H1 (cell line): ENCODE results near the gene ALKBH3. TPM values are rescaled to one million over a fixed set of nuclear protein-coding genes. Genes with fewer than 3 reads are reported as not detected.

Source experiments
- CTCF ChIA-PET: fragments of 300-600 bp; sonication (Branson Sonifier 250); formaldehyde crosslinking; loops from one replicate; lab custom pipeline; 2021; ENCODE audit not compliant: partially characterized antibody; lab: Charles Lee
- POLR2A ChIA-PET: fragments of 300-600 bp; sonication (Branson Sonifier 250); formaldehyde crosslinking; loops from one replicate; lab custom pipeline; 2021; ENCODE audit warnings: inconsistent platforms; ENCODE audit not compliant: partially characterized antibody; lab: Charles Lee
- DNase-seq, 2 experiments: peaks; one replicate each; pipeline versions ENCODE4 v3.0.0 to v3.0.0-alpha.2; 2010 to 2022; ENCODE audit warnings: low spot score in 2 of 2, low read depth in 1 of 2, mixed read lengths in 1 of 2
- FAIRE-seq: peaks from 2 replicates; lab custom pipeline; 2011; peaks lifted over from hg19 to GRCh38; lab: Jason Lieb, UNC
- H2AFZ ChIP-seq: 2 replicates; pipeline ENCODE4 v1.8.1; 2012; ENCODE audit warnings: low read length, inconsistent platforms
- H2AK5ac ChIP-seq: 2 replicates; pipeline ENCODE4 v1.6.1; 2013; ENCODE audit warnings: low read depth, low read length
- H2BK120ac ChIP-seq: replicated peaks from 2 replicates; pipeline ENCODE3; 2013; ENCODE audit warnings: low read depth, low read length, inconsistent platforms
- H2BK12ac ChIP-seq: 2 replicates; pipeline ENCODE4 v1.6.1; 2013; ENCODE audit warnings: low read depth, low read length
- H2BK15ac ChIP-seq: 2 replicates; pipeline ENCODE4 v1.6.1; 2013; ENCODE audit warnings: low read length
- H2BK20ac ChIP-seq: 2 replicates; pipeline ENCODE4 v1.6.1; 2013; ENCODE audit warnings: low read length
- H2BK5ac ChIP-seq: 2 replicates; pipeline ENCODE4 v1.6.1; 2013; ENCODE audit warnings: low read depth, low read length
- H3K14ac ChIP-seq: 2 replicates; pipeline ENCODE4 v1.6.1; 2013; ENCODE audit warnings: inconsistent platforms; ENCODE audit not compliant: insufficient read length
- H3K18ac ChIP-seq: 2 replicates; pipeline ENCODE4 v1.6.1; 2013; ENCODE audit warnings: low read length; ENCODE audit errors: extremely low read depth
- H3K23ac ChIP-seq: 2 replicates; pipeline ENCODE4 v1.6.1; 2013; ENCODE audit warnings: inconsistent platforms; ENCODE audit not compliant: insufficient read length
- H3K23me2 ChIP-seq: 2 replicates; pipeline ENCODE4 v1.6.1; 2013; ENCODE audit warnings: low read depth, low read length
- H3K27ac ChIP-seq: 2 replicates; pipeline ENCODE4 v1.6.1; 2011; ENCODE audit warnings: low read depth, low read length, inconsistent platforms
- H3K27me3 ChIP-seq, 4 experiments: replicated peaks in 1 of 4; 1 replicate in 1 of 4; 2 replicates in 3 of 4; pipeline versions ENCODE4 v1.6.1 to v1.8.1; 2011 to 2013; ENCODE audit warnings: low read length in 3 of 4, mild to moderate bottlenecking in 3 of 4, inconsistent platforms in 2 of 4, mixed read lengths in 2 of 4, moderate library complexity in 1 of 4; ENCODE audit not compliant: control insufficient read depth in 3 of 4, insufficient read depth in 3 of 4; ENCODE audit errors: extremely low read depth in 1 of 4
- H3K36me3 ChIP-seq, 4 experiments: 2 replicates each; pipeline versions ENCODE4 v1.6.1 to v1.8.1; 2011 to 2013; ENCODE audit warnings: mild to moderate bottlenecking in 4 of 4, low read length in 3 of 4, moderate library complexity in 2 of 4, control low read depth in 1 of 4, inconsistent platforms in 1 of 4; ENCODE audit not compliant: insufficient read depth in 4 of 4, control insufficient read depth in 2 of 4
- H3K4ac ChIP-seq: replicated peaks from 2 replicates; pipeline ENCODE3; 2013; ENCODE audit warnings: low read length, low read depth, mixed read lengths, inconsistent platforms; ENCODE audit not compliant: insufficient read length
- H3K4me1 ChIP-seq, 4 experiments: replicated peaks in 1 of 4; 1 replicate in 1 of 4; 2 replicates in 3 of 4; pipeline versions ENCODE4 v1.6.1 to v1.8.1; 2011 to 2013; ENCODE audit warnings: low read length in 3 of 4, inconsistent platforms in 2 of 4, mixed read lengths in 1 of 4; ENCODE audit not compliant: insufficient read depth in 4 of 4, control insufficient read depth in 3 of 4
- H3K4me2 ChIP-seq, 2 experiments: 2 replicates each; pipeline versions ENCODE4 v1.6.1 to v1.8.1; 2011 to 2013; ENCODE audit warnings: low read depth in 2 of 2, low read length in 2 of 2, control low read depth in 1 of 2, inconsistent platforms in 1 of 2, mild to moderate bottlenecking in 1 of 2; ENCODE audit not compliant: insufficient read depth in 1 of 2
- H3K4me3 ChIP-seq, 4 experiments: fragments of 200-600, 300-600 bp in 1 of 4; sonication (generic), shearing (Covaris generic), sonication (Bioruptor Twin) in 1 of 4; 2 replicates each; pipeline versions ENCODE4 v1.5.1 to v1.8.1; 2011 to 2016; ENCODE audit warnings: low read length in 4 of 4, low read depth in 3 of 4, control low read depth in 2 of 4, inconsistent platforms in 2 of 4, mild to moderate bottlenecking in 2 of 4, mixed read lengths in 1 of 4, moderate library complexity in 1 of 4; ENCODE audit not compliant: insufficient read depth in 2 of 4; ENCODE audit errors: extremely low read depth in 1 of 4
- H3K56ac ChIP-seq: replicated peaks from 2 replicates; pipeline ENCODE3; 2013; ENCODE audit warnings: low read depth, mild to moderate bottlenecking, mixed read lengths, low read length, inconsistent platforms; ENCODE audit not compliant: insufficient read length
- H3K79me1 ChIP-seq: 2 replicates; pipeline ENCODE4 v1.6.1; 2013; ENCODE audit warnings: low read depth, low read length, control low read depth
- H3K79me2 ChIP-seq, 2 experiments: 2 replicates each; pipeline versions ENCODE4 v1.6.1 to v1.8.1; 2012 to 2013; ENCODE audit warnings: low read length in 2 of 2, mild to moderate bottlenecking in 2 of 2, inconsistent platforms in 1 of 2; ENCODE audit not compliant: insufficient read depth in 2 of 2, control insufficient read depth in 1 of 2
- H3K9ac ChIP-seq, 4 experiments: replicated peaks in 1 of 4; 1 replicate in 1 of 4; 2 replicates in 3 of 4; pipeline versions ENCODE4 v1.6.1 to v1.8.1; 2011 to 2013; ENCODE audit warnings: low read depth in 3 of 4, low read length in 3 of 4, control low read depth in 2 of 4, mild to moderate bottlenecking in 2 of 4, moderate library complexity in 2 of 4, inconsistent platforms in 1 of 4; ENCODE audit errors: extremely low read depth in 1 of 4
- H3K9me3 ChIP-seq, 2 experiments: 2 replicates each; pipeline versions ENCODE4 v1.6.1 to v1.8.1; 2012 to 2013; ENCODE audit warnings: mild to moderate bottlenecking in 2 of 2, moderate library complexity in 2 of 2, control low read depth in 1 of 2, inconsistent platforms in 1 of 2, low read depth in 1 of 2, low read length in 1 of 2, mixed read lengths in 1 of 2; ENCODE audit not compliant: insufficient read depth in 2 of 2
- H4K20me1 ChIP-seq, 2 experiments: replicated peaks in 1 of 2; 2 replicates each; pipeline versions ENCODE3 to v1.8.1; 2011 to 2013; ENCODE audit warnings: inconsistent platforms in 2 of 2, low read length in 2 of 2, mild to moderate bottlenecking in 1 of 2; ENCODE audit not compliant: insufficient read depth in 2 of 2, control insufficient read depth in 1 of 2
- H4K5ac ChIP-seq: 2 replicates; pipeline ENCODE4 v1.6.1; 2013; ENCODE audit warnings: low read length, low read depth, mixed read lengths, inconsistent platforms; ENCODE audit not compliant: insufficient read length
- H4K8ac ChIP-seq: 2 replicates; pipeline ENCODE4 v1.8.0; 2013; ENCODE audit warnings: mild to moderate bottlenecking, moderate library complexity, low read length, inconsistent platforms; ENCODE audit not compliant: insufficient read depth; ENCODE audit errors: extremely low read depth
- H4K91ac ChIP-seq: replicated peaks from 2 replicates; pipeline ENCODE3; 2013; ENCODE audit warnings: low read length, mixed read lengths, inconsistent platforms; ENCODE audit not compliant: insufficient read length
- ASH2L ChIP-seq: fragments of 200-600, 300-600 bp; sonication (generic); IDR thresholded peaks from one replicate; pipeline ENCODE4 v1.7.1; 2017; ENCODE audit warnings: low read length
- KDM1A ChIP-seq: fragments of 200-600, 300-600 bp; sonication (generic); IDR thresholded peaks from 2 replicates; pipeline ENCODE4 v1.7.1; 2016; ENCODE audit warnings: mild to moderate bottlenecking, low read length, borderline replicate concordance
- POLR2AphosphoS5 ChIP-seq: IDR thresholded peaks from 2 replicates; pipeline ENCODE4 v1.6.1; 2011; ENCODE audit warnings: low read depth, low read length
- SIN3A ChIP-seq, 2 experiments: IDR thresholded peaks in 1 of 2; conservative IDR thresholded peaks in 1 of 2; 2 replicates each; pipeline ENCODE4 v1.6.1; 2011 to 2012; ENCODE audit warnings: low read length in 2 of 2, improper control_type of control experiment in 1 of 2, low read depth in 1 of 2, mild to moderate bottlenecking in 1 of 2
- SUZ12 ChIP-seq: fragments of 200-600 bp; sonication (generic); IDR thresholded peaks from 2 replicates; pipeline ENCODE4 v1.6.1; 2012; ENCODE audit warnings: mild to moderate bottlenecking, inconsistent platforms, low read length, moderate library complexity, mixed read lengths
- TAF7 ChIP-seq: optimal IDR thresholded peaks from 2 replicates; pipeline ENCODE3; 2011; ENCODE audit warnings: low read depth, mild to moderate bottlenecking, inconsistent platforms, low read length, moderate library complexity, borderline replicate concordance
- ZNF274 ChIP-seq: IDR thresholded peaks from 2 replicates; pipeline ENCODE4 v1.7.0; 2012; ENCODE audit warnings: low read length, borderline replicate concordance; ENCODE audit errors: extremely low read depth
- WGBS, 2 experiments: shearing (Covaris generic) in 1 of 2; methylation state at CpG; one replicate each; pipeline versions ENCODE4 v1.1.6 to v1.1.7; 2013 to 2015; ENCODE audit warnings: low lambda C conversion rate in 2 of 2, mixed read lengths in 2 of 2, inconsistent platforms in 1 of 2, low coverage in 1 of 2, missing lambda C conversion rate in 1 of 2; ENCODE audit not compliant: insufficient replicate concordance in 2 of 2, insufficient coverage in 1 of 2, insufficient read length in 1 of 2; ENCODE audit errors: extremely low coverage in 1 of 2, missing lambda C conversion rate in 1 of 2; 5-methylcytosine and 5-hydroxymethylcytosine counted together
- polyA plus RNA-seq, 7 experiments: library from polyadenylated mRNA; depleted of rRNA in 3 of 7; stranded (reverse) in 5 of 7; unstranded in 2 of 7; fragments of >200 nt in 5 of 7; fragments of 200-250 nt in 2 of 7; gene quantifications; 1 replicate in 5 of 7; 2 replicates in 1 of 7; 4 replicates in 1 of 7; pipeline versions ENCODE4 v1.2.1 to v1.2.3, GENCODE V29; 2011 to 2013; ENCODE audit warnings: missing spikeins in 2 of 7, mixed read lengths in 2 of 7
- total RNA-seq: library from RNA; stranded (reverse); fragmentation: NEBNext Ultra II Directional; extraction: Animal tissue kit (Norgen Biotek cat#: 25700); gene quantifications from 2 replicates; pipeline ENCODE4 v1.2.1, GENCODE V29; 2021
- TF ChIP-seq, protein P1 (sequence below): IDR thresholded peaks from 2 replicates; pipeline ENCODE4 v1.6.1; 2012; ENCODE audit warnings: low read length, inconsistent platforms
- TF ChIP-seq, protein P2 (sequence below), 3 experiments: IDR thresholded peaks; 1 replicate in 2 of 3; 2 replicates in 1 of 3; pipeline versions ENCODE4 v1.5.1 to v1.6.1; 2011; ENCODE audit warnings: low read length in 3 of 3, mild to moderate bottlenecking in 3 of 3, inconsistent platforms in 2 of 3, low read depth in 1 of 3, moderate library complexity in 1 of 3; ENCODE audit not compliant: insufficient read depth in 1 of 3; ENCODE audit errors: control extremely low read depth in 1 of 3

Gene ALKBH3
- total and polyA plus RNA-seq, 2 of the 8 experiments (the other 6 are each of a cell fraction or from before 2014, with no cell fraction given): 10.5 to 11.4 TPM

- no peak overlapping the region for H3K4ac ChIP-seq
- no peak for DNase-seq
- ChIA-PET CTCF (interaction anchor here (1.1 to 4.9 kb wide), 5 partner anchors 9 to 17 kb away, joined by 3 to 33 read pairs (median 5); no protein-coding TSS in a partner anchor), POLR2A (interaction anchor here (1.0 kb wide), 1 partner anchor 13 kb away, joined by 4 read pairs; no protein-coding TSS in a partner anchor)
- no peak overlapping the region for H3K14ac ChIP-seq
- H4K20me1 ChIP-seq: no peaks in the 10 kb centered on the region
- H4K91ac ChIP-seq: no peak overlapping the region
- H3K27me3 ChIP-seq: no peaks in the 10 kb centered on the region
- H2BK20ac ChIP-seq: no peak overlapping the region
- no peak overlapping the region for H2AFZ ChIP-seq
- peaks cover 0 to 4% (median 1%) of the 10 kb centered on the region in 4 experiments; a peak in 3 of 8 replicates for H3K36me3 ChIP-seq
- no peak overlapping the region for H3K4me3 ChIP-seq
- no peak overlapping the region for H3K9ac ChIP-seq
- no peak overlapping the region for H3K18ac ChIP-seq
- 92% methylated on average over 7 of the region's 7 CpGs; no CpG with 5 or more reads in 1 of the 2 experiments for WGBS, 2 experiments
- no peak overlapping the region for H3K4me2 ChIP-seq
- no peaks in the 10 kb centered on the region for H3K23me2 ChIP-seq
- no peak overlapping the region for H4K8ac ChIP-seq
- H3K27ac ChIP-seq: no peak overlapping the region
- no peaks in the 10 kb centered on the region for H3K79me2 ChIP-seq
- no peak overlapping the region for H2BK120ac ChIP-seq
- H3K23ac ChIP-seq: no peak overlapping the region
- H3K79me1 ChIP-seq: no peaks in the 10 kb centered on the region
- H3K56ac ChIP-seq: no peak overlapping the region
- no peak overlapping the region for H2BK15ac ChIP-seq
- no peak overlapping the region for H2BK5ac ChIP-seq
- H2AK5ac ChIP-seq: no peak overlapping the region
- no peak for FAIRE-seq
- H3K9me3 ChIP-seq: no peaks in the 10 kb centered on the region
- H3K4me1 ChIP-seq: no peaks in the 10 kb centered on the region
- no peak overlapping the region for H2BK12ac ChIP-seq
- no peak overlapping the region for H4K5ac ChIP-seq
- no peak for TF ChIP-seq TAF7
- TF ChIP-seq KDM1A: no peak
- TF ChIP-seq, protein P1, sequence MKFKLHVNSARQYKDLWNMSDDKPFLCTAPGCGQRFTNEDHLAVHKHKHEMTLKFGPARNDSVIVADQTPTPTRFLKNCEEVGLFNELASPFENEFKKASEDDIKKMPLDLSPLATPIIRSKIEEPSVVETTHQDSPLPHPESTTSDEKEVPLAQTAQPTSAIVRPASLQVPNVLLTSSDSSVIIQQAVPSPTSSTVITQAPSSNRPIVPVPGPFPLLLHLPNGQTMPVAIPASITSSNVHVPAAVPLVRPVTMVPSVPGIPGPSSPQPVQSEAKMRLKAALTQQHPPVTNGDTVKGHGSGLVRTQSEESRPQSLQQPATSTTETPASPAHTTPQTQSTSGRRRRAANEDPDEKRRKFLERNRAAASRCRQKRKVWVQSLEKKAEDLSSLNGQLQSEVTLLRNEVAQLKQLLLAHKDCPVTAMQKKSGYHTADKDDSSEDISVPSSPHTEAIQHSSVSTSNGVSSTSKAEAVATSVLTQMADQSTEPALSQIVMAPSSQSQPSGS: no peak
- TF ChIP-seq POLR2AphosphoS5: no peak
- TF ChIP-seq, protein P2, sequence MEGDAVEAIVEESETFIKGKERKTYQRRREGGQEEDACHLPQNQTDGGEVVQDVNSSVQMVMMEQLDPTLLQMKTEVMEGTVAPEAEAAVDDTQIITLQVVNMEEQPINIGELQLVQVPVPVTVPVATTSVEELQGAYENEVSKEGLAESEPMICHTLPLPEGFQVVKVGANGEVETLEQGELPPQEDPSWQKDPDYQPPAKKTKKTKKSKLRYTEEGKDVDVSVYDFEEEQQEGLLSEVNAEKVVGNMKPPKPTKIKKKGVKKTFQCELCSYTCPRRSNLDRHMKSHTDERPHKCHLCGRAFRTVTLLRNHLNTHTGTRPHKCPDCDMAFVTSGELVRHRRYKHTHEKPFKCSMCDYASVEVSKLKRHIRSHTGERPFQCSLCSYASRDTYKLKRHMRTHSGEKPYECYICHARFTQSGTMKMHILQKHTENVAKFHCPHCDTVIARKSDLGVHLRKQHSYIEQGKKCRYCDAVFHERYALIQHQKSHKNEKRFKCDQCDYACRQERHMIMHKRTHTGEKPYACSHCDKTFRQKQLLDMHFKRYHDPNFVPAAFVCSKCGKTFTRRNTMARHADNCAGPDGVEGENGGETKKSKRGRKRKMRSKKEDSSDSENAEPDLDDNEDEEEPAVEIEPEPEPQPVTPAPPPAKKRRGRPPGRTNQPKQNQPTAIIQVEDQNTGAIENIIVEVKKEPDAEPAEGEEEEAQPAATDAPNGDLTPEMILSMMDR (IDR thresholded peaks at IDR 0.05; ENCODE audit: control extremely low read depth in 1 of 3, insufficient read depth in 1 of 3, low read depth in 1 of 3, low read length in 3 of 3): no peak
- TF ChIP-seq SUZ12: no peak
- no peak for TF ChIP-seq ASH2L
- TF ChIP-seq SIN3A (conservative IDR thresholded peaks at IDR 0.05 in 1 of 2, IDR thresholded peaks at IDR 0.05 in 1 of 2; ENCODE audit: low read depth in 1 of 2, low read length in 2 of 2): no peak
- TF ChIP-seq ZNF274: no peak
Observed at GRCh38 chr11:43835104-43835503, 45.5 kb upstream of the ALKBH3 start.
